Mesothelial cell of epicardium (in vitro differentiated cells): ENCODE measurements around the gene CHM. TPM values are rescaled to one million over a fixed set of nuclear protein-coding genes. Genes with fewer than 3 reads are reported as not detected.

ENCODE experiments used
- DNase-seq, 2 experiments: peaks; one replicate each; pipeline ENCODE4 v3.0.0; 2021; ENCODE audit warnings: low spot score in 2 of 2; ENCODE audit not compliant: unreplicated experiment in 2 of 2
- H3K27ac Mint-ChIP-seq: 2 replicates; pipeline ENCODE4 v1.8.0; 2021; ENCODE audit warnings: mixed read lengths
- H3K27me3 Mint-ChIP-seq: 2 replicates; pipeline ENCODE4 v1.8.0; 2021; ENCODE audit warnings: low read depth, mixed read lengths
- H3K36me3 Mint-ChIP-seq: 2 replicates; pipeline ENCODE4 v1.8.0; 2021; ENCODE audit warnings: mixed read lengths
- H3K4me1 Mint-ChIP-seq: 2 replicates; pipeline ENCODE4 v1.8.0; 2021; ENCODE audit warnings: mixed read lengths
- H3K4me3 Mint-ChIP-seq: 2 replicates; pipeline ENCODE4 v1.8.0; 2021; ENCODE audit warnings: mild to moderate bottlenecking, moderate library complexity, mixed read lengths
- H3K9me3 Mint-ChIP-seq: 2 replicates; pipeline ENCODE4 v1.8.0; 2021; ENCODE audit warnings: mixed read lengths
- CTCF ChIP-seq: fragments of 200-600 bp; sonication (generic); IDR thresholded peaks from one replicate; pipeline ENCODE4 v1.5.0; 2021; ENCODE audit warnings: antibody characterized with exemption; ENCODE audit not compliant: unreplicated experiment
- total RNA-seq: library from RNA; stranded (reverse); gene quantifications from 3 replicates; pipeline ENCODE4 v1.2.1, GENCODE V29; 2021

CHM gene
- total RNA-seq, 1 donor from 2014 or later: 43.2 TPM

DNA sequence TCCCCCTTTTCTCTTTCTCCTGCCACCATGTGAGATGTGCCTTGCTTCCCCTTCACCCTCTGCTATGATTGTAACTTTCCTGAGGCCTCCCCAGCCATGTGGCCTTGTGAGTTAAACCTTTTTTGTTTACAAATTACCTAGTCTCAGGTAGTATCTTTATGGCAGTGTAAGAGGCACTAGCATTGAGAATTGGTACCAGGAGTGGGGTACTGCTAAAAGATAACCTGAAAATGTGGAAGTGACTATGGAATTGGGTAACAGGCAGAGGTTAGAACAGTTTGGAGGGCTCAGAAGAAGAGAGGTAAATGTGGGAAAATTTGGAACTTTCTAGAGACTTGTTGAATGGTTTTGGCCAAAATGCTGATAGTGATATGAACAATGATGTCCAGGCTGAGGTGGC lies 182.0 kb downstream of the CHM start:
- no peak for TF ChIP-seq CTCF

DNA sequence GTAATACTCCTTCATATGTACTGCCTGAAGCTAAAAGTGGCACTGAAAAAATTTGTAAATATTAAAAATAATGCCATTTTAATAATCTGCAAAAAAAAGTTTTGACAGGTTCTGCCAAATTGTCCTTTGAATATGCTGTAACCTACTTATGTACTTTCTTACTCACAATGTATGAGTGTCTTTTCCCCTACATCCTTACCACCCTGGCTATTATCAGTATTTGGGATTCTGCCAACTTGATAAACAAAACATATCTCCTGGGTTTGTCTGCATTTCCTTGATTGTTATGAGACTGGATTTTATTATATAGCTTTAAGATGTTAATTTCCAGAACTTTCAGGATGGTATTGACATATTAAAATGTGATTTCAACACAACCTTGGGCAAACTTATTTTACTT lies 187.9 kb downstream of the CHM start:
- Mint-ChIP-seq H3K36me3 (peaks cover 21% of the 10 kb centered on the region), H3K27me3 (no peaks in the 10 kb centered on the region), H3K27ac (no peak overlapping the region), H3K4me1 (peaks cover 2% of the 10 kb centered on the region), H3K9me3 (peaks cover 9% of the 10 kb centered on the region), H3K4me3 (no peak overlapping the region)
- TF ChIP-seq CTCF: no peak
- DNase-seq: no peak

More for the DNA sequence above, 182.0 kb downstream of the CHM start:
- Mint-ChIP-seq H3K36me3 (peaks cover 67% of the 10 kb centered on the region), H3K27me3 (no peaks in the 10 kb centered on the region), H3K27ac (no peak overlapping the region), H3K9me3 (peaks cover 35% of the 10 kb centered on the region), H3K4me1 (peaks cover 5% of the 10 kb centered on the region), H3K4me3 (no peak overlapping the region)
- DNase-seq: no peak

- DNase-seq: no peak
- Mint-ChIP-seq H3K27ac (no peak overlapping the region), H3K4me3 (no peak overlapping the region), H3K36me3 (no peaks in the 10 kb centered on the region), H3K9me3 (peaks cover 16% of the 10 kb centered on the region), H3K27me3 (no peaks in the 10 kb centered on the region), H3K4me1 (peaks cover 2% of the 10 kb centered on the region)
- peak; percentile 22 for TF ChIP-seq CTCF
Measured at GRCh38 chrX:85851418-85851817, 195.9 kb downstream of the CHM start.

DNA sequence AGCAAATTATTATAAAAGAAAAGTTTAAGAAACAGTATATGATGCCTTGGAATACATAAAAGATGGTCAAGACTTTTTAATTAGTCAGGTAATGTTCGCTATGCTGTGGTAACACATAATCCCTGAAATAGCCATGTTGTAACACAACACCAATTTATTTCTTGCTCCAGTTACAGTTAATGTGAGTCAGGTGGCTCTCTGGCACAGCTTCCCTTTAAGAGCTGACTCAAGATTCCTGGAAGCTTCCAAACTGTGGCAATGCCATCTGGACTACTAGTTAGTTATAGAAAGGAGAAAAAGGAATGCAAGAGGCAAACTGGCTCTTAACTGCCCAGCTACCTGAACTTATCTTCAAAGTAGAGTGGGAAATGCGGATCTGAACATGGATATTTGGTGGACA lies 210.5 kb downstream of the CHM start:
- Mint-ChIP-seq H3K27ac (no peak overlapping the region), H3K9me3 (peaks cover 22% of the 10 kb centered on the region), H3K36me3 (no peaks in the 10 kb centered on the region), H3K4me1 (no peaks in the 10 kb centered on the region), H3K27me3 (no peaks in the 10 kb centered on the region), H3K4me3 (no peak overlapping the region)
- no peak for TF ChIP-seq CTCF
- no peak for DNase-seq

- H3K36me3 Mint-ChIP-seq: no peaks in the 10 kb centered on the region
- DNase-seq: no peak
- H3K4me3 Mint-ChIP-seq: no peak overlapping the region
- no peaks in the 10 kb centered on the region for H3K4me1 Mint-ChIP-seq
- H3K27me3 Mint-ChIP-seq: no peaks in the 10 kb centered on the region
- no peak for TF ChIP-seq CTCF
- H3K27ac Mint-ChIP-seq: no peak overlapping the region
- peaks cover 58% of the 10 kb centered on the region for H3K9me3 Mint-ChIP-seq
Measured at GRCh38 chrX:85828771-85829170, 218.6 kb downstream of the CHM start.

DNA sequence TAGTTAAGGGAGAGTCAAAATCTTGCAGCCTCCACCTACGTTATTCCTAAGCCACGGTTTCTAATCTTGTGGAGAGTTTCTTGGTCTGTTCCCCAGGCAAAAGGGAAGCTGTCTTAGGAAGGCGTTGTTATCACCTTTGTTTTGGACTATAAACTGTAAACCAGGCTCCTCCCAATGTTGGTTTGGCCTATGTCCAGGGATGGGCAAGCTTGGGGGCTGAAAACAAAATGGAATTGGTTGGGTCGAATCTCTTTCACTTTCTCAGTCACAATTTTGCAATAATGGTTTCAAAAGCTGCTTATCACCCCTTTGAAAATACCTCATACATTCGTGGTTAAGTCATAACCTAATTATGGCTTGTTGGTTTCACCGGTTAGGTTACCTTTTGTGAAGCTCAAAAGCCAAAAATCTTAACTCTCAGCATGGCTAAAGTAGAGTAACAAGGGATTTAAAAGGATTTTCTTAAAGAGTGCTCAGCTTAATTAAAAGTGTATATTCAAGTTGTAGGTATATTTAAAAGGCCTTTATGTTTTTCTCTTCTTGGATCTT lies 232.1 kb downstream of the CHM start:
- DNase-seq: no peak
- Mint-ChIP-seq H3K9me3 (peaks cover 86% of the 10 kb centered on the region), H3K27ac (no peak overlapping the region), H3K4me3 (no peak overlapping the region), H3K27me3 (no peaks in the 10 kb centered on the region), H3K4me1 (no peaks in the 10 kb centered on the region), H3K36me3 (peaks cover 2% of the 10 kb centered on the region)
- TF ChIP-seq CTCF: no peak
